HL-60/S4 (cell line): ENCODE data around the gene PPP2R5D.
"Not testable (repeated sequence)": the region's sequence is repeated elsewhere in the genome, so short reads cannot be mapped to it uniquely, and the experiment has no call there.

Source experiments
- in situ Hi-C: fragments of 300-500 bp; cut with MboI; formaldehyde crosslinking; loops from 2 replicates; pipeline ENCODE4 v1.14.3; 2022; ENCODE audit warnings: low sequenced_read_pairs

Gene PPP2R5D

DNA sequence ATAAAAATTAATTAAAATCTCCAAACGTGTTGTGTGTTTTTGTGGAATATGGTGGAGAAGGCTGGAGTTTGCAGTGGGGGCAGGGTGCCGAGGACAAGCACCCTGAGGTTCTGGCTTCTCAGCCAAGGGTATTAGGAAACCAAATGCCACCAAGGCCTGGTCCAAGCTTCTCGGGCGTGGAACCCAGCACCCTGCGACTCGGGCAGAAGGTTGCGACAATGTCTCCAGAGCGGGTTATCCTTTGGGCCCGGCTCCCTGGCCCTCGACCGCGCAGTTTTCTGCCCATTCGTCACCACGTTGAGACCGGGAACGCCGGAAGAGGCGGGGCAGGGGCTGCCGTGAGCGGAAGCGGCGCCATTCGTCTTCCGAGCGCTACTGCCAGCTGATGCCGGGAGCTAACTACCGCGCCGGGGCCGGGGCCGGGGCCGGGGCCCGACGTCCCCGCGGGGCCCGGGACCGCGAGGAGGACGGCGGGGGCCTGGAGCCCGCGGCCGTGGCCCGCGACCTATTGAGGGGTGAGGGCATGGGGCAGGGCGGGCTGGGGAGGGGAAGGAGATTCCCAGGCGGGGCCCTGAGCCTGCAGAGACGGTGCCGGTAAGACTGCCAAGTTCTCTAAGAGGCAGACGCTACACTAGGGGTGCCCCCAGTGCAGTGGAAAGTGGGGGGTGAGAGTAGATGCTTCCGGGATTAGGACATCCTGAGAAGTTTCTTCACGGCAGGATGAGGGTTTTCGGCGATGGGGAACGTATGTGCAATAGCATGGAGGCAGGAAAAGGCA, 37.1 kb downstream of the PPP2R5D start, which contains the start of gene RRP36:
Gene RRP36 (plus strand): TSS at position 354 of the 778 bp plus-strand sequence. CDS start 32 bp downstream, at position 386.
- in situ Hi-C loops = no loop called here

DNA sequence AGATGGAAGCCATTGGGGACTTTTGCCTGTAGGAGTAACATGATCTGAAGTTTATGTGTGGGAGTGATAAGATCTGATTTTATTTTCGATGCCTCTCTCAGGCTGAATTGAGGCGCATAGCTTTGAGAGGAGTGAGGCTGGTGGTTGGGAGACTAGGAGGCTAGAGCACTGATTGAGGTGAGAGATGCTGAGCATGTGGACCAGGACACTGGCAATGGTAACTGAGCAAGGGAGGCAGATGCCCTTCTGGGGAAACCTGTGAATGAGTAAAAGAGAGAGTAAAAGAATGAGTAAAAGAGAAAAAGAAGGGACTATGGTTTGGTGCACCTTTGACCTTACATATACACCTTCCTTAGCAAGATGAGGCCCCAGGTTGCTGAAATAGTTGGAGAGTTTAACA, 40.1 kb downstream of the PPP2R5D start:
- in situ Hi-C loops = no loop called here

DNA sequence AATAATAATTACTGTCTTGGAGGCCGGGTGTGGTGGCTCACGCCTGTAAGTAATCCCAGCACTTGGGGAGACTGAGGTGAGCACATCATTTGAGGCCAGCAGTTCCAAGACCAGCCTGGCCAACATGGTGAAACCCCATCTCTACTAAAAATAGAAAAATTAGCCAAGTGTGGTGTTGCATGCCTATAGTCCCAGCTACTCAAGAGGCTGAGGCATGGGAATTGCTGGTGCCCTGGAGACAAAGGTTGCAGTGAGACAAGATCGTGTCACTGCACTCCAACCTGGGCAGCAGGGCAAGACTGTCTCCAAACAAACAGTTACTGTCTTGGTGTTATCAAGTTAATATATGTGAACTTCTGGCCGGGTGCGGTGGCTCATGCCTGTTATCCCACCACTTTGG, 42.0 kb downstream of the PPP2R5D start:
- in situ Hi-C loops = no loop called here

DNA sequence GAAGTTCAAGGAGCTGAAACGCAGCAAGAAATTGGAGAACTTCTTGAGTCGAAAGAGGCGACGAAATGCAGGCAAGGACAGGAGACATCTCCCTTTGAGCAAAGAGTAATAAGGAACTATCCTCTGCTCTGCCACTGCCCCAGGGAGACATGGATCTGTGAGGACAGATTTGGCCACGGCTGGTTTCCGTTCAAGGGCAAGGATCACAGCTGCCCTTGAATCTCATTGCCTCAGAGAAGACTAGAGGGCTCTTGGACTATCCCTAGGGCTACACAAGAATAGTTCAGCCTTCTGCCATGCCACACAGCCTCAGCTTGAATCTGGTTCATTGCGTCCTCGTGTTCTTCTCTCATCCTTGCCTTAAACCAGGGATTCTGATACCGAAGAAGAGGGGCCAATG, 44.8 kb downstream of the PPP2R5D start:
- in situ Hi-C loops = no loop called here

DNA sequence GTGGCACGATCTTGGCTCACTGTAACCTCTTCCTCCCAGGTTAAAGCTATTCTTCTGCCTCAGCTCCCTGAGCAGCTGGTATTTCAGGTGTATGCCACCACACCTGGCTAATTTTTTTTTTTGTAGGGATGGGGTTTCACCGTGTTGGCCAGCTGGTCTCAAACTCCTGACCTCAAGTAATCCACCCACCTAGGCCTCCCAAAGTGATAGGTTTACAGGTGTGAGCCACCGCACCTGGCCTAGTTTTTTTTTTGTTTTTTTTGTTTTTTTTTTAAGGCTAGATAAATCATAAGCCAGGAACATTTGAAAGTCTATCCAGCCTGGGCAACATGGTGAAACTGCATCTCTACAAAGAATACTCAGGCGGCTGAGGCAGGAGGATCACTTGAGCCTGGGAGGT, 48.0 kb downstream of the PPP2R5D start:
- in situ Hi-C loops = no loop called here

DNA sequence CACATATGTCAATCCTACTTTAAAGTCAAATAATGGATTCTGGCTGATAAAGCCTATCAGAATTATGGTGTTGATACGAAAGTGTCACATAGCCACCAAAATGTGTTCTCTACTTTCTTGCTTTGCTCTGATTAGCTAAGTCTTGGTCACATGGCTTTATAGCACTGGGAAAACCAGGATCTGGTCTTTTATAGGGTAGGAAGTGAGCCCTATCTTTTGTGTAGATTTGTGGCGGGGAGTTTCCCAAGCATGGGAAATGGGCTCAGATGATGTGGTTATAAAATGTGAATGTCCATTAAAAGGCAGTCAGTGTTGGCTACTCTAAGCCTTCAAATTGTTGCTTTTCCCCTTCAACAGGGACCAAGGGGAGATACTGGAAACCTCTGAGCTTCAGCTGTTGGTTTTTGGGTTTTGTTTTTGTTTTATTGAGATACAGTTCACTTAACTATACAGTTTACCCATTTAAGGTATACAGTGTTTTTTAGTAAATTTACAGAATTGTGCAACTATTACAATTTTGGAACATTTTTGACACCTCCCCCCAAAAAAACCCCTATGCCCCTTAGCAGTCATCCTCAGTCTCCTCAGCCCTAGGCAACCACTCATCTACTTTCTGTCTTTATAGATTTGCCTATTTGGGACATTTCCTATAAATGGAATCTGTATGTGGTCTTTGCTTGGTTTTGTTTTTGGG, 49.3 kb downstream of the PPP2R5D start:
- in situ Hi-C loops = no loop called here

DNA sequence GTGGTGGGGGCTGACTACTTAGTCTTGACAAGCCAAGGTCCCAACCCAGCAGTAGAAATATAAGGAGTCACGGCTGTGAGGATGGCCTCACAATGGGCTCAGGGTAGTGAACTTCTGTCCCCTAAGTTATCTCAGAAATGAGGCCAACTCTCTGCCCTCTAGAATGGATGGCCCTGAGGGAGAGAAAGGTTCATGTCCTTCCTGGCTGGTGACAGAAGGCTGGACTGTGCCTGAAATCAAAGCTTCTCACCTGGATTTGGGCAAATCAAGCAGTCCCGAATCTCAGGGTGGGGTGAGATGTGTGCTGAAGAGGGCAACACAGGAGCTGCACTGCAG, 49.8 kb downstream of the PPP2R5D start:
- in situ Hi-C loops = no loop called here

DNA sequence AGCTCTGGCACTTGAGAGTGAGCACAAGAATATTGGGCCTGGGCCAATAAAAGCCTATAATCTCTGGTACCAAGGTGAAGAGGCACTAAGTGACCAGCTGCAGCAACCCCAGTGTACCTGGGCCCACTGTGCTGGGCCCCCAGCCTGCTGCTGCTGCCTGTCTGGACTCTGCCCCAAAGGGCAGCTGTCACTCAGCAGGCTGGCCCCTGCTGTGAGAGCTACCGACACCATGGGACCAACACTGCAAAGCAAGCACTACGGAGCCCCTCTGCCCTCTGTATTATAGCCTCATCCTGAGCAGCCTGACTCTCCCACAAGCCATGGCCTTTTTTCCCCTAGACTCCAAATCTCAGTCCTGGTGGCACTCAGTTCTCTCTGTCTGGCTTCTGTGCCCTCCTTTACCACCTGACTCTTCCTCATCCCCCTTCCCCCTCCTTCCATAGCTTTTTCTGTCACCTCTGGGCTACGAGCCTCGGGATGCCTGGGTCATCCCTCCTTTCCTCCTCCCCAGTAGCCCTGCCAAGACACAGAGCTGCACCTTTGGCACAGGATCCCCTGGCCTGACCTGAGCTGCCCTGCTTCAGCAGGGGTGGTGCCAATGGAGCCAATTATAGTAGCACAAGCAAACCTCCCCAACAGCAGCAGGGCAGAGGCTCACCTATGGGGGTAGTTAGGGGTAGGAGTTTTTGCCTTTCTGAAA, 51.3 kb downstream of the PPP2R5D start:
- in situ Hi-C loops = no loop called here

DNA sequence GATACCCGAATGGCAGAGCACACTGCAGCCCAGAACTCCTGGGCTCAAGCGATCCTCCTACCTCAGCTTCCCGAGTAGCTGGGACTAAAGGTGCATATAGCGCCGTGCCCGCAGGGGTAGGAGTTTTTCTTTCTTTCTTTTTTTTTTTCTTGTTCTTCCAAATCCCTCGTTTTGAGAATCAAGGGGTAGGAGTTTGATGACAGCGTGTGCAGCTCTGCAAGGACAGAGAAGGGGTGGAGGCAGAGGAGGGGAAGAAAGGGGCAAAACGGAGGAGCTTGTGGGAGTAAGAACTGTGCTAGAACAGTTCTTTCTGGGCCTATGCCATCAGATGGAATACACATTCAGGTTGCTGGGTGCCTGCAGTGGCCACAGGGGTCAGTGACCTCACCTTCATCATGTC, 52.3 kb downstream of the PPP2R5D start:
- in situ Hi-C loops = no loop called here

DNA sequence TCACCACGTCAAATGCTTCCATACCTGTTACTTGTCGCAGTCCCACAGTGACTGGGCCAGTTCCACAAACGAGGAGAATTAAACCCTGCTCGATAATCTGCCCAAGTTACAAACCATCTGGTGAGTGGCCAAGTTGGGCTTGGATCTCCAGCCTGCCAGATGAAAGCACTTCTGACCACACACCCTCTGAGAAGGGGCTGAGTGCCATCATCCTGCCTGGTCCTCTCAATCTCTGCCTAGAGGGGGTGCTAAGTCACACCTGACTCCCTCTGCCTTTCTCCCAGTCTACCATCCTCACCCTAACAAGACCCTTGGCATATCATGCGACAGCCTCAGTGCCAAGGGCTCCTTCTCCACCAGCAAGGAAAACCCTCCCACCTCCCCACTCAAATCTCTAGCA, 52.8 kb downstream of the PPP2R5D start:
- in situ Hi-C loops = no loop called here

DNA sequence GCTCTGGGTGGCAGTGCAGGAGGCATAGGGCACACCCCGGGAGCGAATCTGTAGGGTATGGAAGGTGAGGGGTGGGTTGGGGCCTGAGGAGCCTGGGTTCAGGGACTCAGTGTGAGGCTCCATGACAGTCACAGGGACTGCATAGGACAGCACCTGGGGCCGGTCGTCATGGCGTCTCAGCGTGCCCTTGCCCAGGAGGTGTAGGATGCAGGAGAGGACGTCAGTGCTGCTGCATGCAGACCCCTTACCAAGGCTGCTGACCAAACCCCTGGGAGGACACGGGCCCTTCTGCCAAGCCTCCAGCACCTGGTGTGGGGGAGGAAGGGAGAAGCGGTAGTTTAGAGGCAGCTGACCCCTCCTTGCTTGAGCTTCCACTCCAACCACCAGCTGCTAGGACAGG, 53.3 kb downstream of the PPP2R5D start:
- in situ Hi-C loops = no loop called here

DNA sequence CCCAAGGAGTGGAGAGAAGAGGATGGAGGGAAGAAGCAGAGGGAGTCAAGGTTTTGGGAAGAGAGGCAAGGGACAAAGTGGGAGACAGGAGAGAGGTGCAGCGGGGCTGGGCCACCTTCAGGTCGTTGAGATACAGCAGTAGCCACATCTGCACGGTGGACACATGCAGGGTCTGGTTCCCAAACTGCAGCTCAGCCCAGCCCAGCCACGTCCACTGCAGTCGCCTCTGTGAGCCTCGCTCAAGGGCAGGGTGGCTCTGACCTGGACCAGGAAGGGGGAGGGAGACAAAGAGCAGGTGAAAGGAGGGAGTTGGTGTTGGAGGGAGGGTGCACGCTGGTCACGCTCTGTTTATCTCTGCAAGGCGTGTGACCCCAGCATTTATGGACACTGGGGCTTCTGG, 54.4 kb downstream of the PPP2R5D start:
- in situ Hi-C loops = no loop called here

DNA sequence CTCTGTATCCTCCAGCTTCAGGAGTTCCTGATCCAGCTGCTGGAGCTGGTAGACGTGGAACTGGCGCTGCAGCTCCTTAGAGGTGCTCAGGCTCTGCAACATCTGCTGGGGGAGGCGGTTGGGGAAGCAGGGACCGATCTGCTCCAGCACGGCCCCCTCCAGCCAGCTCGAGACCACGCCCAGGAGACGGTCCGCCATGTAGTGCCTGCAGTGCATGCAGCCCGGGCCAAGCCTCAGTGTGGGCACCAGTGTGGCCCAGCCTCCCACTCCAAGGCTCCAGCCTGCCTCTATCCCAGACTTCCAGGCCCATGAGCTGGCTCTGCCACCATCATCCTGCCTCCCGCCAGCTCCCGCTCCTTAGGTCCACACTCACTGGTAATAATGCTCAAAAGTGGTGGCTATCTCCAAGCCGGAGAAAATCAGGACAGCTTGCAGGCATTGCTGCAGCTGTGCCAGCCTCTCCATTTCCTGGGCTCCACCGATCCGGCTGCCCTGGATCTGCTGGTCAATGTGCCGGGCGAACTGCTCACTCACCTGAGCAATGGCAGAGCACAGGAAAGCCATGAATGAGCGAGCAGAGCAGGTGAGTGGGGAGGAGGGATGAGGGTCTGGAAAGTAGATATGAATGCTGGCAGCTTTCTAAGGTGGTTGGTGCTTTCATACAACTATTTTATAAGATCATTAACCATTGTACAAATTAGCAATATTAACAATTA, 56.3 kb downstream of the PPP2R5D start:
- in situ Hi-C loops = no loop called here

DNA sequence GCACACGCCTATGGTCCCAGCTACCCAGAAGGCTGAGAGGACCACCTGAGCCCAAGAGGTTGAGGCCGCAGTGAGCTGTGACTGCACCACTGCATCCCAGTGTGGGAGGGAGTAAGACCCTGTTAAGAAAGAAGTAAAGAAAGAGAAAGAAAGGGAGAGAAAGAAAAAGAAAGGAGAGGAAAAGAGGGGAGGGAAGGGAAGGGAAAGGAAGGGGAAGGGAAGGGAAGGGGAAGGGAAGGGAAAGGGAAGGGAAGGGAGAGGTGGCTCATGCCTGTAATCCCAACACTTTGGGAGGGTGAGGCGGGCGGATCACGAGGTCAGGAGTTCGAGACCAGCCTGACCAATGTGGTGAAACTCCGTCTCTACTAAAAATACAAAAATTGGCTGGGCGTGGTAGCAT, 57.1 kb downstream of the PPP2R5D start:
- in situ Hi-C loops = not testable (repeated sequence)

DNA sequence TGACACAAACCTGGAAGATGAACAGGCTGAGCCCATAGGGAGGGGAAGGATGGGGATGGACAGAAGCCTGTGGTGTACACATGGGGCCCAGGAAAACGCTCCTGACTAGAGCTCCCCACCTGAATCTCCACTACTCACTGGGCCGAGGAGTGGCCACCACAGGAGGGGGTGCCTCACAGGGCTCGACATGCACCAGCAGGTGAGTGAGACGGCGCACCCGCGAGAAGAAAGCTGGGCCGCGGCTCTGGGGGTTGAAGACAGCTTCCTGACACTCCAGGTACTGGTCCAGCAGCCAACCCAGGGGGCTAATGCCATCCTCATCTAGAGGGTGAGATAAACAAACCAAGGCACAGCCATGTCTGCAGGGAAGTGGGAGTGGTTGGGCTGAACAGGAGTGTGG, 58.9 kb downstream of the PPP2R5D start:
- in situ Hi-C loops = no loop called here

DNA sequence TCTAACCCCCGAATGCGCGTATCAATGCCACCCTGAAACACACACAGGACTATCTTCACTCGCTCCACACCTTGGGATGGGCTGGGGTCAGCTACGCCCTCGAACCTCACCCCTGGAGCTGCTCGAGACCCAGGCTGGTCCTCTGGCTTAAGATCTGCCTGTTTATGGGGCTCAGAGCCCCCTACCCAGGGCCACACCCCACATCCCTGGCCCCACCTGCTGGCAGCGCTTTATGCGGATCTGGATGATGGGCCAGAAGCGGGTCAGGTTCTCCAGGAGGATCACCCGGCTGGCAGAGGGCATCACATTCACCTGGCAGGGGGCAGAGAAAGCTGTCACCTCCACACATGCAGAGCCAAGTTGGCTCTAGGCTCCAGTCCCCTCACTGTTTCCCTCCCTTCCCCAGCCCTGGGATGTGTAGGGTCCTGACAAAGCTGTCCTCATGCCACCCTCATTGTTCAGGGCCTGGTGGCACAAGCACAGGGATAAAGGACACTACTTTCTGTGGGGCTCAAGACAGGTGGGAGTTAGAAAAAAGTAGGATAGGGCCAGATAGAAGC, 61.1 kb downstream of the PPP2R5D start:
- in situ Hi-C loops = no loop called here

DNA sequence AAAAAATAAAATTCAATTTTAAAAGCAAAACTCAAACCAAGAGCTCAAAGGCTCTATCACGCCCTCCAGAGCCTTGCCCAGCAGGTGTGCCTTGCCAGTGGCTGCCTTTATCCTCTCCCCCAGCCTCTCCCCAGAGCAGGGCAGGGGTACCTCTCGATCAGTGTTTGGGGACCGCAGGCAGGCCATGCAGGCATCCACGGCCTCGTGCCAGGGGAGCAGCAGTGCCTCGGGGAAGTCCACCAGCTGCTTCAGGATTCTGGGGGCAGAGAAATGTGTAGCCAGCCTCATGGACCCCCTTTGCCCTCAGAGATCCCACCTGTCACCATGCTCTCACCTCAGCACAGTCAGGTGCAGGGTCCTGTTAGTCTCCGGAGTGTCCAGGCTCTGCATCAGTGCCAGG, 63.6 kb downstream of the PPP2R5D start:
- in situ Hi-C loops = no loop called here

DNA sequence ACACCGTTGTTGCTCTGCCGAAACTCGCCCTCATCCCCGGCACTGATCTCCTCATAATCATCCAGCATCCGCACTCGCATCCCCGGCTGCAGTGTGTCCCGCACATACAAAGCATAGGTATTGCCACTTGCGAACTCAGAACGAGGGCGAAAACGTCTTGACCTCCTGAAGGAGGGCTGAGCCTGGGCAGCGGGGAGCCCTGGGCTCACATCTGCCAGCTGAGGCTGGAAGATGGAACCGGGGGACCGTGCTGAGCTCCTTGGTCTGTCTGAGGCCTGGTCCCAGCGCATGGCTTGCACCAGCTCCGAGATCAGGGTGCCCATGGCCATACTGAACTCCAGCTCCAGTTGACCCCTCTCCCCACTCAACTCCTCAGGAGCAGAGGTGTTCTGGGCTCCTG, 66.6 kb downstream of the PPP2R5D start:
- in situ Hi-C loops = no loop called here

DNA sequence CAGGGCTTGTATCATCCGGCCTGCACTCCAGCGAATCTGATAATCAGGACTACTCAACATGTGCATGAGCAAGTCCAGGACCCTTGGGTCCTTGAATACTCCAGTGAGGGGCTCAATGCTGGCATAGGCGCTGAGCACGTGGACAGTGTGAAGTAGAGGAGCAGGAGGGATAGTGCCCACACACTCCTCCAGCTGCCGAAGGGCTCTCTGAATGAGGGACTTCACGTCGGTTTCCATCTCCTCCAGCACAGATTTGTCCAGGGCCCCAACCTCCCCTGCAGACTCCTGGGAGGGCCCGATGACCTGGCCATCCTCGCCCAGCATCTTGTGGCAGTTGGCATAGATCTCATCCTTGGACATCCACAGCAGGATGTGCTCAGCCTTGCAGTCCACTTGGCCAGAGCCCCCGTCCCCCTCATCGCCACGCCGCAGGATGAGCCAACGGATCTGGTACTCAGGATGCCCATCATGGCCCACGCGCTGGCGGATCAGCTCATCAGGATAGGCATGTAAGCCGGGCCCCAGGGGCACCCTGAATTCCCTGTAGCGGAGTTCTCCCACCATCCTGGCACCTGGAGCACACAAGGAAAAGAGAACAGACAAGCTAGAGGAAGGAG, 68.0 kb downstream of the PPP2R5D start:
- in situ Hi-C loops = no loop called here

DNA sequence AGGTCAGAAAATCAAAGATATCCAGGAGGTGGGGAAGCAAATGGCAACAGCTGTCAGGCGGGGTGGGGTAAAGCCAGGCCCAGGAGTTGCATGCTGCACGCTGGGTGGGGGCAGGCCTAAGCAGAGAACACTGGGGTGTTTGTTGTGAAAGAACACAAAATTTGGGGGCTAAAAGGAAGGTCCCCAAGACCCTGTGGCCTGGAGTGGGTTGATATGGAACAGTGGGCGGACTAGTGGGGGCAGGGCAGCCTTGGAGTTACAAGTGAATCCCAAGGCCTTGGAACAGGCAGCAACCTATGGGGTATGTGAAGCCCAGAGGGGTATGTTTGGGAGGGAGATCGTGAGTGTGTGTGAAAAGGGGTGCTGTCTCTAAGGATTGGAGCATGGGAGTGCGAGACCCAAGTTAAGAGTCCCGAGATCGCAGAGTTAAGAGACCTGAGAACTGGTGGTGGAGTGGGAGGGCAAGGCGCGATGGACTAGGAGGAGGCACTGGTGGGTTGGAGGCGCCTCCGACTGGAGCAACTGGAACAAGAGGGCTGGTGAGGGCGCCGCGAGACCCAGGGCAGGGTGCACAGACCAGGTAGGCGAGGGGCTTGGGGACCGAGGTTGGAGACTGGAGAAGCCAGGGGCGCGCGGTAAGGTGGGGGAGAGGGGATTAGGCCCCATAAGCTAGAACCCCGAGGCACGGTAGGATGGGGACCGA, 68.6 kb downstream of the PPP2R5D start:
- in situ Hi-C loops = no loop called here
